ES-I3 (cell line): Measurements from ENCODE around the gene TRIM38.
A peak's percentile ranks its signal among the peaks of the same experiment; 100 is the strongest.
"Not testable (repeated sequence)": the region's sequence is repeated elsewhere in the genome, so short reads cannot be mapped to it uniquely, and the experiment has no call there.

Source experiments
- H3K36me3 ChIP-seq: 2 replicates; pipeline ENCODE4 v1.6.1; 2013; ENCODE audit warnings: mild to moderate bottlenecking, low read length, control low read depth, moderate library complexity; ENCODE audit not compliant: insufficient read depth
- H3K4me1 ChIP-seq: 2 replicates; pipeline ENCODE4 v1.6.1; 2013; ENCODE audit warnings: mild to moderate bottlenecking, control low read depth, low read length; ENCODE audit not compliant: insufficient read depth
- H3K9ac ChIP-seq: 2 replicates; pipeline ENCODE4 v1.6.1; 2013; ENCODE audit warnings: low read depth, mild to moderate bottlenecking, low read length, moderate library complexity
- H3K9me3 ChIP-seq: 2 replicates; pipeline ENCODE4 v1.6.1; 2013; ENCODE audit warnings: mild to moderate bottlenecking, low read length, moderate library complexity; ENCODE audit not compliant: control insufficient read depth, insufficient read depth

Gene TRIM38, protein sequence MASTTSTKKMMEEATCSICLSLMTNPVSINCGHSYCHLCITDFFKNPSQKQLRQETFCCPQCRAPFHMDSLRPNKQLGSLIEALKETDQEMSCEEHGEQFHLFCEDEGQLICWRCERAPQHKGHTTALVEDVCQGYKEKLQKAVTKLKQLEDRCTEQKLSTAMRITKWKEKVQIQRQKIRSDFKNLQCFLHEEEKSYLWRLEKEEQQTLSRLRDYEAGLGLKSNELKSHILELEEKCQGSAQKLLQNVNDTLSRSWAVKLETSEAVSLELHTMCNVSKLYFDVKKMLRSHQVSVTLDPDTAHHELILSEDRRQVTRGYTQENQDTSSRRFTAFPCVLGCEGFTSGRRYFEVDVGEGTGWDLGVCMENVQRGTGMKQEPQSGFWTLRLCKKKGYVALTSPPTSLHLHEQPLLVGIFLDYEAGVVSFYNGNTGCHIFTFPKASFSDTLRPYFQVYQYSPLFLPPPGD

DNA sequence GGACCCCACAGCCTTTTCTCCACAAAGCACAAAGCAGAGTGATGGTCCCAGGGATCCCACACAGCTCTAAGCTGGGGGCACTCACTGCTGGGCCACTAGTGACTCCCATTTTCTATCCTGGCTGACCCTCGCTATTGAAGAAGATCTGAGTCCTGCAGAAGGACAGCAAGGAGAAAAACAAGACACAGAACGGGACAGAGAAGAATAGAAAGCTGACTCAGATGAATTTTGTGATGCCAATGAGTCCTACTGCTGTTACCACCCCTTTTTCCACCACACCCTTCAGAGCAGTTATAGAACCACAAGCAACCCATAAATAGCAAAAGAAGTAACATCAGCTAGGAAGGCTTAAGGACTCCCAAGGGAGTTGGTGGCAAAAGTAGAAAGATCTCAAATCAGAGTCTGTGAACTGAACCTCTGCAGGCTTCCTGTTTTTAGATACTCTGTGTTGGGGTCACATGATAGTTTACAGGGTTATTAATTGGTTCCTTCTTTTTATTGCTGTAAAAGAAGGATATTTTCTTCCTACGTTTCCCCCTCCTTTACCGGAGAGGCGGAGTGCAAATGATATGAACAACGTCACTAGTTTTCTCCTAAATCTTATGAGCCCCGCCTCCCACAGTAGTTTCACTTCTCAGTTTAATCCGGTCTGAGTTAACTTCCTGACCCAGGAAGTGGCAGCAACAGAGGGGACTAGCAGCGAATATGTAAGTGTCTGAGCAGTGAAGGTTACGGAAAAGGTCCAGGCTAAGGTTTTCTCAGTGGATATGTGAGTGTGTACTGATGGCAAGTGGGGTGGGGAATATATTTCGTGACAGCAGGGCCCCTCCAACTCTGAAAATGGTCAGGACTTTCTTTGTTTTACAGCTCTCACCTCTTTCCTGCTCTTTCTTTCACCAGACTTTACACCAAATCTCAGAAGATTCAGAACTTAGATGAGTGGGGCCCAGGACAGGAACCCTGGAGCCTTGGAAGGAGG, at the start of gene TRIM38:
TSS of gene TRIM38 (plus strand) at position 654 of the 979 bp plus-strand sequence. CDS start 3,721 bp downstream, outside the sequence.
- Histone ChIP-seq H3K9me3 (peaks cover 11% of the 10 kb centered on the region; the same call in 1 of the 2 replicates), H3K4me1 (peaks cover 22% of the 10 kb centered on the region), H3K9ac (peak within 1 kb of the TSS; percentile 29; the same call in 1 of the 2 replicates), H3K36me3 (no peaks in the 10 kb centered on the region)

GRCh38 chr6:25913741-25914140, 48.9 kb upstream of the TRIM38 start:
- H3K36me3 ChIP-seq: no peaks in the 10 kb centered on the region
- no peaks in the 10 kb centered on the region for H3K4me1 ChIP-seq
- no peak overlapping the region for H3K9ac ChIP-seq
- H3K9me3 ChIP-seq: no peaks in the 10 kb centered on the region

DNA sequence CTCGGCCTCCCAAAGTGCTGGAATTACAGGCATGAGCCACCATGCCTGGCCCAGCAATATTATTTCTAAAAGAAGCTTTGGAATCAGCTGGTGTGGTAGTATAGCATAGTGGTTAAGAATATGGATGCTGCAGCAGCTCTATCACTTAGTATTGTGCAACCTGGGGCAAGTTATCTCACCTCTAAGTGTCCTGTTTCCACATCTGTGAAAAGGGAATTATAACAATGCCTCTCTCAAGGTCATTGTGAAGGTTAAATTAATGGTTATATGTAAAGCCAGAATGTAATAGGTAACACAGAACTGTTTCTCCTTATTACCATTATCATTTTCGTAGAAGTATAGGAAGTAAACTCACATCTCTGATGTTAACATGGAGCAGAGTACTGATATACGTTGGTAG, 46.3 kb upstream of the TRIM38 start:
- Histone ChIP-seq H3K36me3 (no peaks in the 10 kb centered on the region), H3K9ac (no peak overlapping the region), H3K9me3 (no peaks in the 10 kb centered on the region), H3K4me1 (no peaks in the 10 kb centered on the region)

DNA sequence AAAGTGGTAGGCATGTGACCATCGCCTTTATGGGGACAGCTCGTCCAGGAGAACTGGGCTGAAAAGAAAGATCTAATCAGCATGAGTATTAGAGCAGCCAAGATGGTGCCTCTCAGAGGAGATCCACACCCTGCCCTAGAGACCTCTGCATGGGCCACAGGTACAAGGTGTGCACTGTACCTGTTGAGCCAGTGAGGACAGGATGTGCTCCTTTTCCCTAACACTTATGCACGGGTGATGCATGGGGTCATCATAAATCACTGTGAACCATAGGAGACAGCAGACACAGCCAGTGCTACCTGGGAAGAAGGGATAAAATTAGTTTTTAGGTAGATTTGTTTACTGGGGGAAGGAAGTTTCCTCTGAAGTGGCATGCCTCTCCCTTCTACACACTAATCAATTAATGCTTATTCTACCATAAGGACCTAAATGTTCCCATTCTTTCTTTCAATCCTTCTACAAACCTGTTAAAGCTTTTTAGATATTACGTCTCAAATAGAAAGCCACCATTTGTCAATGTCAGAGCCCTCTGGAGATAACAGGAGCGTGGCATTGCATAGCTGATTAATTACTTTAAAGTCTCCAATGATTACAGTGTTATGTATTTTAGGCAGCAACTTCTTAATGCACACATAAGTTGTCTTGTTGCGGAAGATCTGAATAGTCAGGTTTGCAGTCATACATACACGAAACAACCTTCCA, 45.7 kb upstream of the TRIM38 start:
- no peaks in the 10 kb centered on the region for H3K9me3 ChIP-seq
- no peak overlapping the region for H3K9ac ChIP-seq
- H3K36me3 ChIP-seq: no peaks in the 10 kb centered on the region
- no peaks in the 10 kb centered on the region for H3K4me1 ChIP-seq

DNA sequence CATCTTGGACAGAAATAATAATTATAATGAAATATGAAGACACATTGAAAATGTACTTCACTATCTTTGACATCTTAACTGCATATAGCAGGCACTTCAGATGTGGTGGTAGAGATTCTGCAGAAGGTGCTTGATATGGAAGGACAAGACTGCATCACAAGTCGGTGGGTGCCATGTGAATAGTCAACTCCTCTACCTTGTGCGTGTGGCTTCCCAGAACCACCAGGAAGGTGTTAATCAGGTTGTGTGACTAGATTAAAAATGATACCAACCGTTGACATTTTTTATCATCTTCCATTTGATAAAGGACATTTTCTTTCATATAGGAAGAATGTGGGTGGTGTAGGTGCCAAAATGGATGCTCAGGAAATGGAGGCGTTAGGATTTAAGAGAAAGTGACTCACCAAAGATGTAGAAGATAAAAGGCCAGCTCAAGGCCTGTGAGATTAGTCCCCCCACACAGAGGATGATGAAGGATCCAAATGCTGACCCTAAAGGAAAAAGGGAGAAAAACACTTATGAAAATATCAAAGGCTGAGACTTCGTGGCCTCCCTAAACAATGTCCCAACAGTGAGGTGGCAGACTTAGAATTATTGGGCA, 44.4 kb upstream of the TRIM38 start:
- H3K36me3 ChIP-seq: no peaks in the 10 kb centered on the region

DNA sequence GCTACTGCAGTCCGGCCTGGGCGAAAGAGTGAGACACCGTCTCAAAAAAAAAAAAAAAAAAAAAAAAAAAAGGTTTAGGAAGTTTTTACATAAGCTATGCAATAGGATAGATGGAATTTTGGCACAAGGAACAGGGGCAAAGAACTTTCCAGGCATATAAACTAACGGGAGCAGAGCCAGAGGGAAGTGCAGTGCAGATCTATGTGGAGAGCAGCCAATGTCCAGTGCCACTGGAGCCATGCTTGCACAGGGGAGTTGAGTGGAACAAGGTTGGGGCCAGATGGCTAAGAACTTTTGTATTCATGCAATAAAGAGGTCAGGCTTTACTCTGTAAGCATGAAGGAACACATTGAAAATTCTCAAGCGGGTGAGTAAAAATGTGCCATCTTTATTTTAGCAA, 42.9 kb upstream of the TRIM38 start:
- no peak overlapping the region for H3K9ac ChIP-seq
- no peaks in the 10 kb centered on the region for H3K9me3 ChIP-seq
- H3K4me1 ChIP-seq: no peaks in the 10 kb centered on the region
- no peaks in the 10 kb centered on the region for H3K36me3 ChIP-seq

More for the DNA sequence above, 44.4 kb upstream of the TRIM38 start:
- Histone ChIP-seq H3K9me3 (no peaks in the 10 kb centered on the region), H3K9ac (no peak overlapping the region), H3K4me1 (no peaks in the 10 kb centered on the region)

GRCh38 chr6:25921525-25922203, 40.9 kb upstream of the TRIM38 start:
- Histone ChIP-seq H3K9ac (no peak overlapping the region), H3K4me1 (no peaks in the 10 kb centered on the region), H3K36me3 (no peaks in the 10 kb centered on the region), H3K9me3 (no peaks in the 10 kb centered on the region)

- Histone ChIP-seq H3K9me3 (no peaks in the 10 kb centered on the region), H3K4me1 (no peaks in the 10 kb centered on the region), H3K9ac (no peak overlapping the region), H3K36me3 (no peaks in the 10 kb centered on the region)
These were observed 40.3 kb upstream of the TRIM38 start for GRCh38 chr6:25922301-25922700.

DNA sequence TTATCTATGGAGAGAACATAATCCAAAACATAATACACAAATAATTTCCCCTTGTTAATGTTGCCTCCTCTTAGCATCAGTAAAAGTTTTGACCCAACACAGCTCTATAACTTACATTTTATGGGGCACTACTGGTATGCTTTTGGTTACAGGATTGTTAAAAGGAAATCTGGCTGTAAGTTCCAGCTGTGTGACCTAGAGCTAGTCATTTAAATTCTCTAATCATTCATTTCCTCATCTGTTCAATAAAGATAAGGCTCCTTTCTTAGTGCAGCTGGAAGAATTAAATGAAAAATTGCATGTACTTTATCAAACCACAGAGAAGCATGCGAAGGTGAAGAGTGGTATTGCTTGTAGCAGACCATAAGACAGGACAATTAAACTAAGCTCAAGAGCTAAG, 36.7 kb upstream of the TRIM38 start:
- no peak overlapping the region for H3K9ac ChIP-seq
- no peaks in the 10 kb centered on the region for H3K4me1 ChIP-seq
- H3K9me3 ChIP-seq: no peaks in the 10 kb centered on the region
- H3K36me3 ChIP-seq: no peaks in the 10 kb centered on the region

GRCh38 chr6:25927178-25927577, 35.4 kb upstream of the TRIM38 start:
- Histone ChIP-seq H3K9me3 (no peaks in the 10 kb centered on the region), H3K36me3 (no peaks in the 10 kb centered on the region), H3K4me1 (no peaks in the 10 kb centered on the region), H3K9ac (no peak overlapping the region)

DNA sequence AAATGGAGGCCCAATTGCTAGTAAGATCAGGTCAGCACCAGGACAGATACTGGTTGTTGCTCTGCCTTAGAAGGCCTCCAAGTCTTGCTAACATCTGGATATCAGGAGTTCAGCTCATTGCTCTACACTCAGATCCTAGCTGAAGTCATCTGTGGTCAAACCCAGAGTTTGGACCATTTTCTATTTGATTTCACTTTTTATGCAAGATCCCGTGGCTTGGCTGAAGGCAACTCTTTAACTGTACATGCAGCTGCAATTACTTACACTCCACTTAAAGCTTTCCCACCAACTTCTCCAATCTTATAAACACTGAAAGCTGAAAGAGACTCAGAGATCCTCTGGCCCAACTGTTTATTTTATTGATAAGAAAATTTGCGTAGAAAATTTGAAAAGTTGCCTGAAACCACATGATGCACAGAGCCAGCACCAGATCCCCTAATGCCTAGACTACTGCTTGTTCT, 34.8 kb upstream of the TRIM38 start:
- no peaks in the 10 kb centered on the region for H3K36me3 ChIP-seq
- no peak overlapping the region for H3K9ac ChIP-seq
- H3K4me1 ChIP-seq: no peaks in the 10 kb centered on the region
- no peaks in the 10 kb centered on the region for H3K9me3 ChIP-seq

DNA sequence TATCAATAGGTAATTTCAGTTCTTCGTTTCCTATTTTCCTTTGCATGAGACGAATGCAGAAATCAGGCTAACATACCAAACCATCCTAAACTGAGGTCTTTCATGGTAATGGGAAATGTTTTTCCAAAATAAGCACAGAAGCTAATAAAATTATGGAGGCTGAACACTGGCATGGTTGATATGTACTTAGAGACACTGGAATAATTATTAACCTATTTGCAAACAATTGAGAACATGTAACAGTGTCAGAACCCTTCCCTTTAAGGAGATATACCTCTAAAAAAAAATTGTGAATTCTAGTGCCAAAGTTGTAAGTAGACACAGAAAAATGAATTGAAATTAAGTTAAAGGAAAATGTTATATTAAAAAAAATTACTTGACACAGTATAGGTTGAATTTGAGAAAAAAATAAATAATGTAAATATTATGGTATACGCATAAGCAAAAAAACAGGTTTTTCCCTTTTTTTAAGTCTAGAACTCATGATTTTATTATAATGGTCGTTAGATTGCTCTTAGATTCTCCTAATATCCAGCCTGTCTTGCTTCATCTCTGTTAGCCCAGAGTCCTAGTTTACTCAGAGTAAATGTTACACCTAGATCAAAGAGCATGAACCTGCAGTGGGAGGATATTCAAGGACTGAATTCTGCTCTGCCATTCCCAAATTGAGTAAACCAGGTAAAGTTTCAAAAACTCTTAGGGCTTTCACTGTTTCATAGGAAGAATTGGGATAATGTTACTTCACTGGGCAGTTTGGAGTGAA, 33.9 kb upstream of the TRIM38 start:
- Histone ChIP-seq H3K9ac (no peak overlapping the region), H3K4me1 (no peaks in the 10 kb centered on the region), H3K9me3 (no peaks in the 10 kb centered on the region), H3K36me3 (no peaks in the 10 kb centered on the region)

- H3K9me3 ChIP-seq, H3K9ac ChIP-seq, H3K4me1 ChIP-seq, H3K36me3 ChIP-seq: not testable (repeated sequence)
These were observed 32.8 kb upstream of the TRIM38 start for GRCh38 chr6:25929785-25930184.
